Measurements from ENCODE around the gene CNOT4.

CNOT4 gene

DNA sequence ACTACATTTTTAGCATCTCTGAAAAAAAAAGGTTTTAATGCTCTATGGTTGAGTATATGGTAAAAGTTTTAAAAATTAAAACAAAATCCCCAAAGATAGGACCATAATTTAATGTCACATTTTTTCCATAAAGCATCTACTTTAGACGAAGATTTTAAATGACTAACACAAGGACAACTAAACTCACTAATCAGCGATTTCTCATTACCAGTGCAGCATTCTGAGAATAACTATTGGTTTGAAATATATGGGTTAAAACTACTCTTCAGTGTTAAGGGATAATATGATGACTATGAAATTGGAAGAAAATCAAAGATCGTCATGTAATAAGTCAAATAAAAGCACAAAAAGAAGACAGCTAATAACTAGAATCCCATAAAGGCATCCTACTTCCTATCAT is 118.4 kb downstream of the CNOT4 start:
- no peak for DNase-seq

DNA sequence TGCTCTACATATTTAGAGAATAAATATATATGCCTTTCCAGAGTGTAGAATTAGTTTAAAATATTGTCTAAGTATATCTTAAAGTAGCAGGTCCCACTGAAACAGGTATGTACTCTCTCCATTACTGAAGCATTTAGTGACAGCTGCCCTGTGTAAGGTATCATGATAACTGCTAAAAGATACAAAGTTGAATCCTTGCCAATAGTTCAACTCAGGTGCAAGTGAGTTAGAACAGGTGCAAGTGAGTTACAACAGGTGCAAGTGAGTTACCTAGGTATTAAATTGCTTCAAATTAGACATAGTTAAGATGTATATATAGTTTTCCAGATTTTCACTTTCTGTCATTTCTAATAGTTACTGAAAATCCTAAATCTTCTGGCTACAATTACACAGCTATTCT is 119.1 kb downstream of the CNOT4 start:
- no peak for DNase-seq

DNA sequence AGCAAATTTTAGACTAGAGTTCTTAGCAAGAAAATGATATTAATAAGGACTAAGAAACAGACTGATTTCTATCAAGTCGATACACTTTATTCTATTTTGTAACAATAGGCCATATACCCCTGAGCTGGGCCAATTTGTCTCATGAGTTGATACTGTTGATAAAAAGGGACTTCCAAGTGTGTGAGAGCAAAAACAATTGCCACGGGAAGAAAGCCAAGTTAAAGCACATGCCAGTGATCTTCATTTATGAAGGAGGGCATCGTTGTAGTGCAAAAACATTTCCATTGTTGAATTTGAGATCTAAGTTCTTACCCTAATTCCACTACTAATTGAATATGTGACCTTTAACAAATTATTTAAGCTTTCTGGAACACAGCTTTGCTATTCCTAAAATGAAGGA is 119.9 kb downstream of the CNOT4 start:
- no peak for DNase-seq

DNA sequence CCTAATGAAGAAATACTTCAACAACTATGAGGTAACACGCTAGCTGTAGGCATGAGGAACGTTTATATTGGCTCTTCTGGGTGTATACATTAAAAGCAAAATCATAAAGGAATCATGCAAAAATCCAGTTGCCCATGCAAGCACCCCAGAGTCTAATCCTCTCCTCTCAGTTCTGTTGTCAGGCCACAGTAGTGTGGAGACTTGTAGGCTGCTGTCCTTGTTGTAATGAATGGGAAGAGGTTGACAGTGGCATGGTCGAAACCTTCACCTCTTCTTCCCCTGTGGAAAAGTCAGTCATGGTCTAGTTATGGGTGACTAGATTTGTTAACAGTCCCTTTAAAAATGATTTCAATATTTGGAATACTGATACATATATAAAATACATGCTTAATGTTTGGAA is 121.3 kb downstream of the CNOT4 start:
- DNase-seq: no peak

DNA sequence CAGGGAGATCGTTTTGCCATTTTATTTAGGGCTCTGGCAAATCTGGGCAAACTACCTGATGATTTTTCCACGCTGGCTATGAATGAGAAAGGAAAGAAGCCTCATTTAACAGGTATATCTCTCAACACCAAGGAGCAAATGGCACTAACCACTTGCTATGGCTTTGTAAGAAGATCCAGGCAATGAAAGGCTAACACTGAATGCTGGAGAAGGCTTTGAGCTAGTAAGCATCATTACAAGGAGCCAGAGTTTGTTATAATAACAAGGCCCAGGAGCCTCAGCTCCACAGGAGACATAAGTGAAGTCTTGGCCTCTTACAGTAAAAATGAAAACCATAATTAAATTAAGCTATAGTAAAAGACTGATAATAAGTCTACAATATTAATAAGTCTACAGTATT is 123.1 kb downstream of the CNOT4 start:
- DNase-seq: no peak

DNA sequence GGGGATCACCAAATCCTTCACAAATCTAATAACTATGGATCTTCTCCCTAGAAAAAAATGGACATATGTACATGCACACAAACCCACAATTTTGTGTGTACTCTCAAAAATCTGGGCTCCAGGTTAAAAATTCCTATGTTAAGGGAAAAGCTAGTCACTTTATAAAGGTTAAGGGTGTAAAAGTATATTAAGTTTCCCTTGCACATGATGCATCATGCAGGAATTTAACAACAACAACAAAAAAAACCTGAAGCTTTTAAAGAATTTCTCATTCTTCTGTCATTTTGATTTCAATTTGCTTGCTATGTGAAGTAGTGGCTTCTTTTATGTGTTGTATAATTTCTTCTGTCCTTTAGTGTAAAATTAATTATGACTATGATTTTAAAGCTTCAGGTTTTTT is 123.7 kb downstream of the CNOT4 start:
- DNase-seq: no peak

DNA sequence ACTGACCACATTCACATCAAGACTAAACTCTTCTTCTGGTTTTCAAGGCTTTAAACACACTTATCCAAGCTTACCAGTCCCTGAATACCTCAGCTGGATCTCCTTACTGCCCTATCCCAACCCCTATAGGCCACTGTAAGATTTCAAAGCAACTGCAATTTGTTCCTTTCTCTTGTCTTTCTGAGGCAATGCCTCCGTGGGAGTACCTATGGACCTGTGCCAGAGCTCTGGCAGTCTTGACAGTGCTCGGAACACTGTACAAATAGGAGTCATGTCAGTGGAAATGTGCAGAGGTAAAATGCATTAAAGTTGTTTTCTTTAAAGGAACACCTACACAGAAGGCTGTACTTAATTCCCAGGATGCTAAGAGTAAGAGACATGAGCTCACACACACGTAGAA is 124.7 kb downstream of the CNOT4 start:
- DNase-seq: no peak

DNA sequence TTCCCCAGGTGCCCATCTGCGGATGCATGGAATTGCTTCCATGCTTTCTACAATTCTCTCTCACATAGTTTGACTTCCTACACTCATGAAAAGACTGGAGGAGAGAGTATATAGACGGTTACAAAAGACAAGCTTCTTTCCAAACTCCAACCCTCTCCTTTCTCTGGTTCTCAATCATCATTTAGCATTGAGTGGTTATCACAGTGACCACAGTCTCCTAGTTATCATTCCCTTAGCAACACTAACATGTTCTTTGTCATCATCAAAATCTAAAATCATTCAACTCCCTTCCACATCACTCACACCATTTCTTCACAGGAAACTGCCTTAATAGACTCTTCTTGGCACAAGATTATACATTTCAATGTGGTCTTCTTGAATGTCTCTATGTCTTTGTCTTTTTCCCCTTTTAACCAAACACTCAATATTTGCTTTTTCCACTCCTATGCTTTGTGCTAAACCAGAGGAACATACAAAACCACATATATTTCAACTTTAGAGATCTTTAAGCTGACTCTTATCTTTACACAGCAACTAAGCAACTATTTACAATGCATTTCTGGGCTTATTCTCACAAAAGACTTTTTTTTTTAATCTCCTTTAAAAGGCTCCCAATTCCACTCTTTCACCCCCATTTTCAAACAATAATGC is 126.3 kb downstream of the CNOT4 start:
- no peak for DNase-seq

DNA sequence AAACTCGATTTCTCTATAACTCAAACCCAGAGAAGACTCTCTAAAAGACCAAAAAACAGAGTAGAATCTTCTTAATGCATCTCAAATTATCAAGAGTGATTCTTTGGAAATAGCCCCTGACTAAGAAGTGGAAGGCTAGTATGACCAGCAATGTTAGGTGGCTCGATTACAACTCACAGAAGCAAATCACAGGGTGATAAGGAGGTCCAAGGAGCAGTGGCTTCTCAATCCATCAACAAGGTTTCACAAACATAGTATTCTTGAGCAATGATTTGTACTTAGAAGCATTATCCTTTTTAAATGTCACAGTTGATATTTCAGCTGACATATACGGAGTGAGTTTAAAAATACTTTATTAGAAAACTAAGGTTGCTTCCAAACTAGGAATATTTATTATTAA is 127.7 kb downstream of the CNOT4 start:
- no peak for DNase-seq

DNA sequence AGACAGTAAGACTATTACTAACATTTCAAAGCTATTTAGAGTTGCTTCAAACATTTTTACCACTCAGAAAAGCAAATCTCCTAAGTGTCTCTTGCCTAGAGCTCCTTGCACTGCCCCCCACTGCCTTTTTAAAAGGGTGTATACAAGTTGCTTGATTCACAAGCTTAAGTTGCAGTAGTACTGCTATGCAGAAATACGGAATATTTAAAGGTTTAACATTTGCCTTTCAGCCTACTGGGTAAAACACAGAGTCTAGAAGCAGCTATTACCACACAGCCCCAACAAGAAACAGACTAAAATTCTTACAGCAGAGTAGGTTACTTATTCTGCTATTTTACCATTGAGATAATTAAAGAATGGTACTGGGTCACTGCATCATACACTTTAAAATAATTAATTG is 128.5 kb downstream of the CNOT4 start:
- DNase-seq: no peak

DNA sequence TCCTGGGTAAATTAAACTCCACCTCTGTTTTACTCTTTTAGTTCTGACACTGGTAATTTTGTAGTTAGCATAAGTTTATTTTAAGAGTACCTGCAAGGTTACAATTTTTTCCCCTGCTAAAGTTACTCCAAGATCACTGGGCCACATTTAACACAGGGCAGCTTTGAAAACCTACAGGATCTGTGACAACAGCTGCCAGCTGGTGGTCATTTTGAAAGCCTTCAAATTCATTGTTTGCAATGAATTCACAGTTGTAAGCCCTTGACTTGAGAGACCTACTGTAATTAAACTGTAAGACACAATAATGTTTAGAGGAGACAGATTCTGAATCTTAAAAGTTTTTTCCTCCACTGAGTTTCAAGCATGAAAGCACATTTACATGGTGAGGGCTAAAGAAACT is 129.6 kb downstream of the CNOT4 start:
- DNase-seq: no peak

DNA sequence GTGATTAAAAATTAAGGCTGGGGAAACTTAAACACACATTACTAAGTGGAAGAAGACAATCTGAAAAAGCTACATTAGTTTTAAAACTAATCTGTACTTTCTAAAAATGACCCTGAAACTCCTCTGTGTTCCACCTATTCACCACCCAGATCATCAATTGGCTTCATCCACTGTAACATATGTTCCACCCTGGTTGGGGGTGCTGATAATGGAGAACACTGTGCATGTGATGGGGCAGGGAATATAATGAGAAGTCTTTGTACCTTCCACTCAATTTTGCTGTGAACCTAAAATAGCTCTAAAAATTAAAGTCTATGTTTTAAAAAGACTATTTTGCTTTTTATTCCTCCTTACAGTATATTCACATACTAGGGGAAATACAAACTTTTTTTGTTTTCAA is 132.7 kb downstream of the CNOT4 start:
- no peak for DNase-seq

DNA sequence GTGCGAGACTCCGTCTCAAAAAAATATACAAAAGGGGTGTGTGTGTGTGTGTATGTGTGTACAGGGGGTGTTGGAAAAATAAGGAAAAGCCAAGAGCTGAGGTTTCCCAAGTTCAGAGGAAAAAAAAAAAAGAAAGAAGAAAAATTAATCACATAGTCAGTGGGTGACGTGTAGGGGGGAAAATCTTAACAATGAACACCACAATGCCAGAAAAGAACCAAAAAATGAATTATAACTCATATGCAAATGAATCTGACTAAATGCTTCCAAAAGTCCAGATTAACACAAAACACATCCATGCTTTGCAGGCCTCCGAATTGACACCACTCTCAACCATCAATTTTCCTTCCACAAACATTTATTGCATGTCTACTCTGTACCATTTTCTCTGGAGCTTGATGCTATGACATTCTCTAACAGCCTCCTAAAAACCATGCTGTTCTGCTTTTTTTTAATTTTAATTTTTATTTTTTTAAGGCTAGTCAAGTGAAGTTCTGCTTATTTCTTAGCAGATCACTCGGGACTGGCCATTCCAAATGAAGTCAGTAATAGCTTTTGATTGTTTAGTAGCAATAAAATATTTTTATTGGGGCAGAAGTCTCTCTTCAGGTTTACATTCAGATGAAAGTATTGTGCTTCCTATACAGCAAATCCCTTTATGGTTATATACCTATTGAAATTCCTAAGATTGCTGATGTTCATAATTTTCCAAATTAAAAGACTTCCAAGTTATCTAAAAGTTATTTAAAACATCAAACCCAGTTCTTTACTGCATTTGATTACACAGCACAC is 133.8 kb downstream of the CNOT4 start:
- DNase-seq: no peak

DNA sequence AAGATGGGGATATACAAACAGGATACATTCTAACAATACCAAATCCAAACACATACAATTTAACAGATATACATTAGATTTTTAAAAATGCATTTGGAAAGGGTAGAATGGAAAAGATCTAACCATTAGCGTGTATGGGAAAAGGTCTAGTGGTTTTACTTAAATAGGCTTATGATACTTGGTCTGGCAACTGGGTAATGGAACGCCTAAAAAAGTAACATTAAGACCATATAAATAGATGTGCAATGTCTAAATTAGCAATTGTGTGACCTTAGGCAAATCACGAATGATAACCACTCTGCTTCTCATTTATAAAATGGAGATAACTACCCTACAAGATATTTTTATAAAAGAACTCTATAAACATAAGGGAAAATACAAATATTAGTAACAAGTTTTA is 135.2 kb downstream of the CNOT4 start:
- no peak for DNase-seq

DNA sequence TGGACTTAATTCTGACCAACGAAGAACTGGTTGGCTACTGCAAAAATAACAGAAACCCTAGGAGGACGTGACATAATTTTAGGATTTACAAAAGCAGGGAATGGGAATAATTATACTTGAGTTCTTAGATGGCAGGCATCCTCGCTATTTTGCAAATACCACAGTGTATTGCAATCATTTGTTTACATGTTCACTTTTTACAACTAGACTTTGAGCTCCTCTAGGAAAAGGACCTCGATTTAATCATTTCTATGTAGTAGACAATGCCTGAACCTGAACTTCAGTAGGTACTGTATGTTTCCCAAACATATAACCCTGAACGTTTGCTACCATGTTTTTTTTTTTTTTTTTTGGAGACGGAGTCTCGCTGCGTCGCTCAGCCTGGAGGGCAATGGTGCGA is 137.7 kb downstream of the CNOT4 start:
- no peak for DNase-seq

DNA sequence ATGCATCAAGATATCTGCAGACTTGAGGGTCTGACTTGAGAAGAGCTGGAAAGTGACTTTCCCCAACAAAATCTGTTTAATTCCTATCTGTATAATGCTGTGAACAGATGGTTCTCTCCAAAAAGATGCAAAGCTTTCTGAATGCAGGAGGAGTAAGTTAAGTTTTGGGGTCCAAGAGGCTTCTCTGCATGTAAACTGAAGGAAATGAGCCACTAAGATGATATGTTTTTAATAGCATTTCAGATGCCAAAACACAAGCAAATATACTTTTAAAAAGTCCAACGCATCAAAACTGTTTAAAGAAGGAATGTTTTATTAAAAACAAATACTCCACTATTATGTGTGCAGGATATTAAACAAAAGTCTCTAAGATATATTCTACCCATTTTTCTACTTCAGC is 139.2 kb downstream of the CNOT4 start:
- no peak for DNase-seq

DNA sequence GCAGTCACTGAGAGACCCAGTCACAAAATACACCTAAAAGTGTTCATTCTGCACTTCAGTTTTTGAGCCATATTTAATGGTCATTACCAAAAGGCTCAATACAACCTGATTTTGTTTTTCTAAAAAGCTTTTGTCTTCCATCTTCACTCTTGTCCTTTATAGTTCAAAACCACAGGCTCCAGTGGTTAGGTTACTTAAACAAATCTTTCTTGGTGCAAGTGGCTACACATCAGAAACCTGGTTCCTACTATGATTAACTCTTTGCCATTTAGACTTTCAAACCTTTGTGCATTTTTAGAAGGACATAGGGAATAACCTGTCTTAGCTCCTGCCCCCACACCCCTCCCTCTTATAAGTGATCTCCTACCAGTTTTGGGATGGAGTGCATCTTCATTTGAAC is 140.5 kb downstream of the CNOT4 start:
- DNase-seq: no peak

DNA sequence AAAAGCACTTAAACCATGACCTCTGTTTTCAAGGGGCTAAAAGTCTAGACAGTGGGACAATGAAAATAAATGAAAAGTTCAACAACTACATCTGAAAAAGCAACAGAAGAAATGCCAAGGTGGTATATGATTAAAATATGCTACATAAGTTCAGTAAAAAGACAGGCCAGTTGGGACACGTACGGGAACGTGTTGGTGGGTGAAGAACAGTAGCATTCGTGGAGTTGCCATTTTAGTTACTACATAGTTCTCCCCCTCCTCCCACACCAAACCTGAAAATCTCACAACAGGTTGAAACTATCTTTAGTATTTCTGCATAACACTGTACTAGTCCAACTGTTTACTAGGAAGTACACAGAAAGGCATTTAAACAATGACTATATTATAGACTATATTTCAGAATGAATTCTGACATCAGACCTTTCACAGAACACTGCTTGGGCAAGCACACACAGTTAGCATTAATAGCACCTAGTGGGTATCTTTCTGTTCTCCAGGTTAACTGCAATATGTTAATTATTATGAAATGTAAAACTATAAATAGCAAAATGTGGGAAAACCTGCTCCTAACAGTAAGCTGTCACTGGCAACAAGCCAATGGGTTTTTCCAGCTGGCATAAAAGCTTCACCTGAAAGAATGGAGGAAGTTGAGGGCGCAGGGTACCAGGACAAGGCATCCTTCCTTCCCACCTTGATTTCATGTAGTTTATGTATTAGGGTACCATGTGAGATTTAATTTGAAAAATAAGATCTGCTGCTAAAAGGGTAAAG is 141.3 kb downstream of the CNOT4 start:
- DNase-seq: no peak

DNA sequence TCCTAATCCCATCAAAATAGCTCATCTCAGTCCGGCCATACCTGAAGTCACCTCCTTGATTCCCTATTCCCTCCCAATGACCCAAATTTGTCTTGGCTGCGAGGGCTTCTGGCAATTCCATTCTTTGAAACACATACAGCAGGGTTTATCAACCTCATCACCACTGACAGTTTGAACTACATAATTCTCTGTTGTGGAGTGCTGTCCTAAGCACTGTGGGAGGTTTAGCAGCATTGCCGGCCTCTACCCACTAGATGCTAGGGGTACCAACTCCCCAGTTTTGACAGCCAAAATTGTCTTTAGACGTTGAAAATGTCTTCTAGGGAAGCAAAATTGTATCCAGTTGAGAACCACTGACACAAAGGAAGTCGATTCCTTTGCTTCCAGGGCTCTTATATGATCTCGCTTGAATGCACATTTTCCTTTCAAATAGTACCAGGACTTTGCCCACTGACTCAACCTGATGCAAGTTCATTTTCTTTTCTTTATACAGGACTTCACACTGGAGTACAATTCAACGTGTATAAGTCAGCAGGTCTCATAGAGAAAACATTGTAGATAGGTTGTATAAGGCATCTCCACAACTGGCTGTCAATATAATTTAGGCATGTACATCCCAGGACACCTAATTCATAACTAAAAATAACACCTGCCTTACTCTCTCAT is 142.9 kb downstream of the CNOT4 start:
- no peak for DNase-seq

DNA sequence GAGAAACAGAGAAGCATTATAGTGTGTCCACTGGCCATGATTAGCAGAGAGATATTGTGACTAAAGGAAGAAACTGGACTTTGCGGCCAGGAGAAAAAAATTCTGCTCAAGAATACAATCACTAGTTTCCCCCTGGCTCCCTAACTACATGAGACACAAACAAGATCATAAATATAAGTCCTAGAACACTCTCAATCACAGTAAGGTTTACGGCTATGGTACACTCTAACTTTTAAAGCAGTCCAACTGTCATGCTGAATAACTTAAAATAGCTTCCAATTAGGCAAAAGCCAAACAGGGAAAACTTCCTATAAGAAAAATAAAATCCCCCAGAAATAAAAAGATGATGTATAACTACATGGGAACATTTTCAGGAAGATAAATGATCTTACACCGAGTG is 144.2 kb downstream of the CNOT4 start:
- DNase-seq: no peak

DNA sequence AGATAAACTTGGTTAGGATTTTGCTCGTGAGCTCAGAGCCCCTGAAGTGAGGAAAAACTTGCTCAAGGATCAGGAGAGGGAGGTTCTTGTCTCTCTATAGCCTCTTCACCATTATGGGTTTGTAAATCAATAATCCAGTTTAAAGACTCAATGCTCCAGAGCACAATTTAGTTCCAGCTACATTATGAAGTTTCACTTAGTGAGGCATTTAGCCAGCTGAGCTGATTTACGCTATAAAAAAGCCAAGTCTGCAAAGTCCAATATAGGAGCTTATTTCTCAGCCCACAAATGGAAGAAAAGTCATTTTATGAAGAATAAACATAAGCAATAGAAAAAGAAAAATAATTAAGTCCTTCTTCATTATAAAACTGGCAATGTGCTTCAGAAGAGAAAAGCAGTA is 145.7 kb downstream of the CNOT4 start:
- DNase-seq: no peak

DNA sequence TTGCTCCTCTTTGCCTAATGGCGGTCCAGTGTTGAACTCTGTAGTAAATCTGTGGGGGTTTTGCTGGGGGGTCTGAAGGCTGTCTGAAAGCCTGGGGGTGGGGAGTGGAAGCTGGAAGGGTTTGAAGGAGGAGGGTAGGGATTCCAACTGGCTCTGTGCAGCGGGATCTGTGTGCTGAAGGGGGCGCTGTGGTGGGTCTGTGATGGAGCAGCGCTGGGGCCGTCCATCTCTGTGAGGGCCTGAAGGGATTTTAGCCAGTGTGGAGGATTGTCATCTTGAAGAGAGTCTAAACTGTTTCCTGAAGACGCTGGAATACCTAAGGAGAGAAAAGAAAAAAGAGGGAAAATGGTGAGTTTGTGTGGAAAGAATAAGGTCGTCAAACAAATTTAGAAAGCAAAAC is 147.0 kb downstream of the CNOT4 start:
- no peak for DNase-seq

DNA sequence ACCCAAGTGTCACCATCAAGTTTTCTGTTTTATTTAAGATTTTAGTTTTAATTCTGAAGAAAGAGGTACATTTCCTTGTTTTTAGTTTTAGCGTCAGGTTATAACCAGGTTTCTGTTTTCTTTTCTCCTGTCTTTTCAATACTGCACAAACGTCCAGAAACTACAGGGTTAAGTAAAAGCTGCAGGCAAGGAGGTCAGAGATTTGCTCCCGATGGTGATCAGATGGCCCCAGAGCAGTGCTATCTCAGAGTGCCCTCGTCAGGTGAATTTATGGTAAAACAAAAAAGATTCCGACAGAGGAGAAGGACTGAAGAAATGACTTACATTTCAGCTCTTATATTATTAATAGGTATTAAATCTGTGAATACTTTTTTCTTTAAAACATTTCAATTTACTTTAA is 148.1 kb downstream of the CNOT4 start:
- no peak for DNase-seq

DNA sequence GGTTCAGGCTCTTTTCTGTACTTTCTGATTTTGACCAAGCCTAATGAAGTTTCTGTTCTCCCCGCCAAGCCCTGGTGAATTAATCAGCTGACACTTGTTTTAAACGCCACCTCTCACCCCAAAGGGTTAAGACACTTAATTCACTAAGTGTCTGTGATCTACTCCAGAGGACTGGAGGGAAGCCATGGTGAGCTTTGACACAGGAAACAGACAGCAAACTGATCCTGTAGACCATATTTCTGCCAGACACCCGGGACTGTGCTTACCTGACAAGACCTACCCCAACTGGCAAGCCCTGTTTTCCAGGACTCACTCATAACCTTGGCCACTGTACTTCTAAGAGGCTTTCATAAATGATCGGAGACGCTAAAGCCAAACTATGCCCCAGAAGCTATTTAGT is 150.3 kb downstream of the CNOT4 start:
- DNase-seq: no peak
